ENCODE results near the gene COX5A.

DNA sequence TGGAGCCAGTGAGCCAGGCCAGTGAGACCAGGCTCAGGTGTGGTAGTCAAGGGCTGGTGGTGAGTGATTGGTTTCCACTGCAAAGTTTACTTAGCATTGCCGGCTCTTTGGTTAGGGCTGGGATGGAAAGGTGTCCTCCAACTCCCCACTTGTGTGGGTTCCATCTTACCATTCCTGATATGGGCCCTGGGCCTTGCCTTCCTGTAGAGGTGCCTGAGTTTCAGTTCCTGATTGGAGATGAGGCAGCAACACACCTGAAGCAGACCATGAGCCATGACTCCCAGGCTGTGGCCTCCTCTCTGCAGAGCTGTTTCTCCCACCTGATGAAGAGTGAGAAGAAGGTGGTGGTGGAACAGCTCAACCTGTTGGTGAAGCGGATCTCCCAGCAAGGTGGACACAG, 44.9 kb downstream of the COX5A start:
- TF ChIP-seq CTCF (IDR thresholded peaks at IDR 0.05; ENCODE audit: insufficient read depth, low read depth, low read length), result no peak
- TF ChIP-seq EZH2 (IDR thresholded peaks at IDR 0.05; ENCODE audit: insufficient read depth, low read length), result no peak

Data from astrocyte (in vitro differentiated cells and primary cell).